Kidney (tissue), 14 donors: ENCODE data around the gene RASGRP3. TPM values are rescaled to one million over a fixed set of nuclear protein-coding genes. Genes with fewer than 3 reads are reported as not detected.

Experiments
- DNase-seq, 5 donors: peaks; one replicate each; pipeline ENCODE4 v3.0.0-alpha.2; 2013 to 2020
- FAIRE-seq: peaks from 2 replicates; lab custom pipeline; 2012; peaks lifted over from hg19 to GRCh38; lab: Jason Lieb, UNC
- H3K27ac ChIP-seq, 2 donors: one replicate each; pipeline ENCODE4 v1.7.0; 2013; ENCODE audit warnings: low read depth in 2 of 2, low read length in 2 of 2, inconsistent platforms in 1 of 2
- H3K27me3 ChIP-seq: one replicate; pipeline ENCODE4 v1.7.1; 2013; ENCODE audit warnings: low read length, inconsistent platforms; ENCODE audit not compliant: control insufficient read depth, insufficient read depth
- H3K36me3 ChIP-seq, 3 donors: one replicate each; pipeline versions ENCODE4 v1.7.0 to v1.7.1; 2013; ENCODE audit warnings: low read length in 3 of 3, control low read depth in 1 of 3, inconsistent platforms in 1 of 3; ENCODE audit not compliant: insufficient read depth in 3 of 3, control insufficient read depth in 2 of 3
- H3K4me1 ChIP-seq, 3 donors: one replicate each; pipeline versions ENCODE4 v1.7.0 to v1.7.1; 2013; ENCODE audit warnings: low read length in 3 of 3, inconsistent platforms in 1 of 3, low read depth in 1 of 3; ENCODE audit not compliant: control insufficient read depth in 2 of 3, insufficient read depth in 2 of 3
- H3K4me3 ChIP-seq, 3 donors: one replicate each; pipeline versions ENCODE4 v1.7.0 to v1.8.1; 2013; ENCODE audit warnings: low read length in 3 of 3, control low read depth in 1 of 3, inconsistent platforms in 1 of 3
- H3K9ac ChIP-seq, 3 donors: one replicate each; pipeline versions ENCODE4 v1.7.0 to v1.7.1; 2013; ENCODE audit warnings: low read length in 3 of 3, control low read depth in 1 of 3, inconsistent platforms in 1 of 3
- H3K9me3 ChIP-seq, 3 donors: one replicate each; pipeline versions ENCODE4 v1.7.0 to v1.7.1; 2013; ENCODE audit warnings: low read length in 3 of 3, control low read depth in 1 of 3, inconsistent platforms in 1 of 3; ENCODE audit not compliant: control insufficient read depth in 2 of 3, insufficient read depth in 1 of 3
- intact Hi-C: fragments of 100-400 bp; cut with DNase I; formaldehyde crosslinking; loops from one replicate; pipeline ENCODE4 v1.11.1; 2022
- polyA plus RNA-seq: library from polyadenylated mRNA; stranded (reverse); fragments of 350-450 nt; fragmentation: Illumina TruSeq; extraction: RNeasy Lipid Tissue Mini Kit (QIAGEN cat#74804); gene quantifications from one replicate; pipeline ENCODE4 v1.2.3, GENCODE V29; 2014; ENCODE audit warnings: low read depth, low replicate concordance; ENCODE audit not compliant: insufficient read depth
- total RNA-seq: library from RNA; stranded (reverse); fragmentation: NEBNext Ultra II Directional; extraction: Animal tissue kit (Norgen Biotek cat#: 25700); gene quantifications from one replicate; pipeline ENCODE4 v1.2.1, GENCODE V29; 2021
- TF ChIP-seq, protein P1 (sequence below): IDR thresholded peaks from 3 replicates; pipeline ENCODE4 v1.5.1; 2012; ENCODE audit warnings: mild to moderate bottlenecking, moderate library complexity, borderline replicate concordance; ENCODE audit not compliant: insufficient read depth; ENCODE audit errors: extremely low read depth
- donor health status: control.
- donor health status: control.
- donor health status: control.
- donor health status: control.
- donor health status: control.
- donor health status: DM: yes; HTN: yes; CAD: no.
- donor health status: Normal renal cell carcinoma (clear cell type).

RASGRP3 gene
- total and polyA plus RNA-seq, 2 donors from 2014 or later = 7.8 to 22.6 TPM

DNA sequence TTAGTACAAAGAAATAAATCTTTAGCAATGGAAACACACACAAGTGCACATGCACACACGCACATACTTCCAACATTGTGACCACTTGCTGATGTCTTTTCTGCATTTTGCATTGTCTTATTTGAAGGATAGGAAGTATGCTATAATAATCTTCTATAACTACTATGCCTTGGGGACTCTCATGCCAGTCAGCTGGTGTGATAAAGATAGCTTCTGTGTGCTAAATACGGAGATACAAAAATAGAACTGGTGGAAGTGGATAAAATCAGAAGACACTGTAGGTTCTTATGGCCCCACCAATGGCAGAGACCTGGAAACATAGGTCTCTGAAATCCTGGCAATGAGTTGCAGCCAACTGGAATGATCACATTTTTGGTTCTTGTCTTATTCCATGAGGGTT, 31.5 kb upstream of the RASGRP3 start:
- Histone ChIP-seq H3K4me3 (no peak overlapping the region), H3K27ac (no peak overlapping the region), H3K27me3 (no peaks in the 10 kb centered on the region), H3K9ac (no peak overlapping the region), H3K36me3 (no peaks in the 10 kb centered on the region), H3K9me3 (no peaks in the 10 kb centered on the region), H3K4me1 (no peaks in the 10 kb centered on the region)
- intact Hi-C loops = no loop called here
- DNase-seq = no peak
- FAIRE-seq = no peak
- TF ChIP-seq, protein P1, sequence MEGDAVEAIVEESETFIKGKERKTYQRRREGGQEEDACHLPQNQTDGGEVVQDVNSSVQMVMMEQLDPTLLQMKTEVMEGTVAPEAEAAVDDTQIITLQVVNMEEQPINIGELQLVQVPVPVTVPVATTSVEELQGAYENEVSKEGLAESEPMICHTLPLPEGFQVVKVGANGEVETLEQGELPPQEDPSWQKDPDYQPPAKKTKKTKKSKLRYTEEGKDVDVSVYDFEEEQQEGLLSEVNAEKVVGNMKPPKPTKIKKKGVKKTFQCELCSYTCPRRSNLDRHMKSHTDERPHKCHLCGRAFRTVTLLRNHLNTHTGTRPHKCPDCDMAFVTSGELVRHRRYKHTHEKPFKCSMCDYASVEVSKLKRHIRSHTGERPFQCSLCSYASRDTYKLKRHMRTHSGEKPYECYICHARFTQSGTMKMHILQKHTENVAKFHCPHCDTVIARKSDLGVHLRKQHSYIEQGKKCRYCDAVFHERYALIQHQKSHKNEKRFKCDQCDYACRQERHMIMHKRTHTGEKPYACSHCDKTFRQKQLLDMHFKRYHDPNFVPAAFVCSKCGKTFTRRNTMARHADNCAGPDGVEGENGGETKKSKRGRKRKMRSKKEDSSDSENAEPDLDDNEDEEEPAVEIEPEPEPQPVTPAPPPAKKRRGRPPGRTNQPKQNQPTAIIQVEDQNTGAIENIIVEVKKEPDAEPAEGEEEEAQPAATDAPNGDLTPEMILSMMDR = no peak

DNA sequence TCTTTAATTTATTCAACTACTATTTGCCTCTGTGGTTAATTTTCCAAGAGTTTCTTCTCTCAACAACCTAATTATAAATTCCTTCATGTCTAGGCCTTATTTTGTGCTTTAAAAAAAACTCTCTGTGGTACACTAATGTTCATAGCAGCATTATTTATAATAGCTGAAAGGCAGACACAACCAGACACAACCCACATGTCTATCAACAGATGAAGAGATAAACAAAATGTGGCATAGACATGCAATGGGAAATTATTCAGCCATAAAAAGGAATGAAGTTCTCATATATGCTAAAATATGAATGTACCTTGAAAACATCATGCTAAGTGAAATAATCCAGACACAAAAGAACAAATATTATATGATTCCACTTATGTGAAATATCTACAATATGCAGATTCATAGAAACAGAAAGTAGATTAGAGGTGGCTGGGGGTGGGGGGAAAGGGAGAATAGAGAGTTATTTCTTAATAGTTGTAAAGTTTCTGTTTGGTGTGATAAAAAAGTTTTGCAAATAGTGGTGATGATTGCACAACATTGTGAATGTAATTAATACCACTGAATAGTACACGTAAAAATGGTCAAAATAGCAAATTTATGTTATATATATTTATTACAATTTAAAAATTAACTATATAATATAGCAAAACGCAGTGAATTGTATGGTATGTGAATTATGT, 28.1 kb upstream of the RASGRP3 start:
- Histone ChIP-seq H3K27ac (no peak overlapping the region), H3K4me1 (no peaks in the 10 kb centered on the region), H3K4me3 (no peak overlapping the region), H3K9ac (no peak overlapping the region), H3K9me3 (peaks cover 0 to 7% (median 0%) of the 10 kb centered on the region in 3 donors), H3K36me3 (no peaks in the 10 kb centered on the region), H3K27me3 (no peaks in the 10 kb centered on the region)
- intact Hi-C loops = no loop called here
- TF ChIP-seq, protein P1 = no peak
- no peak for DNase-seq
- FAIRE-seq = no peak

GRCh38 chr2:33451214-33451613, 25.2 kb upstream of the RASGRP3 start:
- peaks cover 0 to 7% (median 0%) of the 10 kb centered on the region in 3 donors for H3K9me3 ChIP-seq
- H3K27me3 ChIP-seq = no peaks in the 10 kb centered on the region
- no peak overlapping the region for H3K9ac ChIP-seq
- no peaks in the 10 kb centered on the region for H3K36me3 ChIP-seq
- no peak overlapping the region for H3K27ac ChIP-seq
- TF ChIP-seq, protein P1 = no peak
- no peak for DNase-seq
- no peaks in the 10 kb centered on the region for H3K4me1 ChIP-seq
- H3K4me3 ChIP-seq = no peak overlapping the region
- FAIRE-seq = no peak
- intact Hi-C loops = no loop called here

DNA sequence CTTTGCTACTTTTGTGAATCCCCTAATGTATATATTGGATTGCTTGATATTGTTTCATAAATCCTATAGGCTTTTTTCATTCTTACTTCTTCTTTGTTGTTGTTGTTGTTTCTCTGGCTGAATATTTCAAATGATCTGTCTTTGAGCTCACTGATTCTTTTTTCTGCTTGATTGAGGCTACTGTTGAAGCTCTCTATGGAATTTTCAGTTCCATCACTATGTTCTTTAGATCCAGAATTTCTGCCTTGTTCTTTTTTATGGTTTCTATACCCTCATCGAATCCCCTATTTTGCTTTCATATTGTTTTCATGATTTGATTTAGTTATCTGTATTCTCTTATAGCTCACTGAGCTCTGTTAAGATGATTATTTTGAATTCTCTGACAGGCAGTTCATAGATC, 24.6 kb upstream of the RASGRP3 start:
- FAIRE-seq (no peak), DNase-seq (no peak)
- H3K27ac ChIP-seq = no peak overlapping the region
- intact Hi-C loops = no loop called here
- H3K9ac ChIP-seq = no peak overlapping the region
- TF ChIP-seq, protein P1 = no peak
- no peaks in the 10 kb centered on the region for H3K36me3 ChIP-seq
- no peaks in the 10 kb centered on the region for H3K4me1 ChIP-seq
- H3K4me3 ChIP-seq = no peak overlapping the region
- no peaks in the 10 kb centered on the region for H3K27me3 ChIP-seq
- H3K9me3 ChIP-seq = peaks cover 0 to 7% (median 0%) of the 10 kb centered on the region in 3 donors
